Kidney (tissue), 14 donors: ENCODE results near the gene QSOX2. TPM values are rescaled to one million over a fixed set of nuclear protein-coding genes. Genes with fewer than 3 reads are reported as not detected.

ENCODE experiments used
- DNase-seq, 5 donors: peaks; one replicate each; pipeline ENCODE4 v3.0.0-alpha.2; 2013 to 2020
- FAIRE-seq: peaks from 2 replicates; lab custom pipeline; 2012; peaks lifted over from hg19 to GRCh38; lab: Jason Lieb, UNC
- H3K27ac ChIP-seq, 2 donors: one replicate each; pipeline ENCODE4 v1.7.0; 2013; ENCODE audit warnings: low read depth in 2 of 2, low read length in 2 of 2, inconsistent platforms in 1 of 2
- H3K27me3 ChIP-seq: one replicate; pipeline ENCODE4 v1.7.1; 2013; ENCODE audit warnings: low read length, inconsistent platforms; ENCODE audit not compliant: control insufficient read depth, insufficient read depth
- H3K36me3 ChIP-seq, 3 donors: one replicate each; pipeline versions ENCODE4 v1.7.0 to v1.7.1; 2013; ENCODE audit warnings: low read length in 3 of 3, control low read depth in 1 of 3, inconsistent platforms in 1 of 3; ENCODE audit not compliant: insufficient read depth in 3 of 3, control insufficient read depth in 2 of 3
- H3K4me1 ChIP-seq, 3 donors: one replicate each; pipeline versions ENCODE4 v1.7.0 to v1.7.1; 2013; ENCODE audit warnings: low read length in 3 of 3, inconsistent platforms in 1 of 3, low read depth in 1 of 3; ENCODE audit not compliant: control insufficient read depth in 2 of 3, insufficient read depth in 2 of 3
- H3K4me3 ChIP-seq, 3 donors: one replicate each; pipeline versions ENCODE4 v1.7.0 to v1.8.1; 2013; ENCODE audit warnings: low read length in 3 of 3, control low read depth in 1 of 3, inconsistent platforms in 1 of 3
- H3K9ac ChIP-seq, 3 donors: one replicate each; pipeline versions ENCODE4 v1.7.0 to v1.7.1; 2013; ENCODE audit warnings: low read length in 3 of 3, control low read depth in 1 of 3, inconsistent platforms in 1 of 3
- H3K9me3 ChIP-seq, 3 donors: one replicate each; pipeline versions ENCODE4 v1.7.0 to v1.7.1; 2013; ENCODE audit warnings: low read length in 3 of 3, control low read depth in 1 of 3, inconsistent platforms in 1 of 3; ENCODE audit not compliant: control insufficient read depth in 2 of 3, insufficient read depth in 1 of 3
- CTCF ChIP-seq: IDR thresholded peaks from 3 replicates; pipeline ENCODE4 v1.5.1; 2012; ENCODE audit warnings: mild to moderate bottlenecking, moderate library complexity, borderline replicate concordance; ENCODE audit not compliant: insufficient read depth; ENCODE audit errors: extremely low read depth
- intact Hi-C: fragments of 100-400 bp; cut with DNase I; formaldehyde crosslinking; loops from one replicate; pipeline ENCODE4 v1.11.1; 2022
- polyA plus RNA-seq: library from polyadenylated mRNA; stranded (reverse); fragments of 350-450 nt; fragmentation: Illumina TruSeq; extraction: RNeasy Lipid Tissue Mini Kit (QIAGEN cat#74804); gene quantifications from one replicate; pipeline ENCODE4 v1.2.3, GENCODE V29; 2014; ENCODE audit warnings: low read depth, low replicate concordance; ENCODE audit not compliant: insufficient read depth
- total RNA-seq: library from RNA; stranded (reverse); fragmentation: NEBNext Ultra II Directional; extraction: Animal tissue kit (Norgen Biotek cat#: 25700); gene quantifications from one replicate; pipeline ENCODE4 v1.2.1, GENCODE V29; 2021
- donor health status: control.
- donor health status: control.
- donor health status: control.
- donor health status: control.
- donor health status: control.
- donor health status: DM: yes; HTN: yes; CAD: no.
- donor health status: Normal renal cell carcinoma (clear cell type).

Gene QSOX2
- total and polyA plus RNA-seq, 2 donors from 2014 or later, result 4.0 to 10.1 TPM

DNA sequence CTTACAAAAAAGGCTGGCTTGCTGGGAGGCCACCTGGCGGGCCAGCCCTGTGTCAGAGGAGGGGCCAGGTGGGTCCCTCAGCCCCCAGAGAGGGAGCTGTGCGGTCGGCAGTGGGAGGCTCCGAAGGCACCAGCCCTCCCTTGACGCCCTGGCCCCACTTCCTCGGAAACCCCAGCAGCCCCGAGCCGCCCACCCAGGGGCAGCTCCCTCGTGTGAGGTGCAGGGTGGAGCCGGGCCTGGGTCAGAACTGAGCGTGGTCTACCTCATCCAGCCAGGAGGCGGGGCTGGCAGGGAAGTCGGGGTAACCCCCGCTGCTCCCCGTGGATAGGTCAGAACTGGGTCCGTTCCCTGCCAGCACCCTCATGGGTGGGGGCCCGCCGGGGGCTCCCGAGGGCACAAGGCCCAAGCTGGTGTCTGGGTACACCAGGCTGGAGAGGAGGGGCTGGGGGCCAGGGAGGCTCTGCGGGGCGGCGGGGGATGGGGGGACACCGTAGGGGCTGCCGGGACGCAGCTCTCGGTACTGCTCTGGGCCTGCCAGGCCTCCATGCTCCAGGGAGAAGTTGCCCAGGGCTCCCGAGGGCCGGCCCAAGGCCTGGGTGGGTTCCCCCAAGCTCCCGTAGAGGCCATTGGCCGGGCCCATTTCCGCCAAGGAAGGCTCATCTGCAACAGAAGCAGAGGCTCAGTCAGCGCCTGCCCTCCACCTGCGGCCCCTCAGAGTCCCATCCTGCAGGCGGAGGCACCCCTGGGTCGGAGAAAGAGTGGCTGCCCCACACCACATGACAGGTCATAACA is 48.3 kb downstream of the QSOX2 start:
- Histone ChIP-seq H3K4me1 (no peaks in the 10 kb centered on the region), H3K27ac (no peak overlapping the region), H3K4me3 (no peak overlapping the region), H3K27me3 (peaks cover 39% of the 10 kb centered on the region), H3K9me3 (no peaks in the 10 kb centered on the region), H3K9ac (no peak overlapping the region), H3K36me3 (no peaks in the 10 kb centered on the region)
- intact Hi-C loops, result no loop called here
- FAIRE-seq, result no peak
- no peak for DNase-seq
- no peak for TF ChIP-seq CTCF

- Histone ChIP-seq H3K9ac (no peak overlapping the region), H3K9me3 (no peaks in the 10 kb centered on the region), H3K27ac (no peak overlapping the region), H3K27me3 (peaks cover 45% of the 10 kb centered on the region), H3K4me1 (no peaks in the 10 kb centered on the region), H3K36me3 (no peaks in the 10 kb centered on the region), H3K4me3 (no peak overlapping the region)
- no peak for TF ChIP-seq CTCF
- intact Hi-C loops, result no loop called here
- FAIRE-seq (no peak), DNase-seq (no peak)
These were observed 49.1 kb downstream of the QSOX2 start for GRCh38 chr9:136196404-136197083.

- H3K27ac ChIP-seq, result no peak overlapping the region
- TF ChIP-seq CTCF, result no peak
- no peaks in the 10 kb centered on the region for H3K4me1 ChIP-seq
- H3K36me3 ChIP-seq, result no peaks in the 10 kb centered on the region
- H3K9ac ChIP-seq, result no peak overlapping the region
- peaks cover 38% of the 10 kb centered on the region for H3K27me3 ChIP-seq
- intact Hi-C loops, result no loop called here
- DNase-seq (no peak), FAIRE-seq (no peak)
- H3K9me3 ChIP-seq, result no peaks in the 10 kb centered on the region
- no peak overlapping the region for H3K4me3 ChIP-seq
These were observed 51.1 kb downstream of the QSOX2 start for GRCh38 chr9:136194540-136194939.
